22Rv1 (cell line): ENCODE measurements around the gene SPINDOC.
"Not testable (repeated sequence)": the region's sequence is repeated elsewhere in the genome, so short reads cannot be mapped to it uniquely, and the experiment has no call there.

Source experiments
- H3K27ac ChIP-seq: fragments of 450-650 bp; 2 replicates; pipeline ENCODE4 v1.5.1; 2017
- CTCF ChIP-seq: fragments of 450-650 bp; IDR thresholded peaks from 2 replicates; pipeline ENCODE4 v1.5.1; 2017; ENCODE audit warnings: mild to moderate bottlenecking
- ZFX ChIP-seq: fragments of 450-650 bp; IDR thresholded peaks from 2 replicates; pipeline ENCODE4 v1.6.1; 2017; ENCODE audit warnings: antibody characterized with exemption, borderline replicate concordance

The SPINDOC gene

DNA sequence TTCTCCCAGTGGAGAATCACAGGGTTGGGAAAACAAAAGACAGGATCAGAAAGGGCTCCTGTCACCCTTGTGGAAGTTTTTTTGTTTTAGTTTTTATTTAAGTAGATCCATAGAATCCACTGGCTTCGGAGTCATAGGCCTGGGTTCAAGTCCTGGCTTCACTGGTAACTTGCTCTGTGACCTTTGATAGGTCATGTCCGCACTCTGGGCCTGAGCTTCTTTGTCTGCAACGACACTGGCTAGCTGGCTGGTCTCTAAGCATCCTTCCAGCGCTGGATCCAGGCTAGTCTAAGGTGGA is 46.0 kb upstream of the SPINDOC start:
- peak overlapping the region; percentile 83 for H3K27ac ChIP-seq

DNA sequence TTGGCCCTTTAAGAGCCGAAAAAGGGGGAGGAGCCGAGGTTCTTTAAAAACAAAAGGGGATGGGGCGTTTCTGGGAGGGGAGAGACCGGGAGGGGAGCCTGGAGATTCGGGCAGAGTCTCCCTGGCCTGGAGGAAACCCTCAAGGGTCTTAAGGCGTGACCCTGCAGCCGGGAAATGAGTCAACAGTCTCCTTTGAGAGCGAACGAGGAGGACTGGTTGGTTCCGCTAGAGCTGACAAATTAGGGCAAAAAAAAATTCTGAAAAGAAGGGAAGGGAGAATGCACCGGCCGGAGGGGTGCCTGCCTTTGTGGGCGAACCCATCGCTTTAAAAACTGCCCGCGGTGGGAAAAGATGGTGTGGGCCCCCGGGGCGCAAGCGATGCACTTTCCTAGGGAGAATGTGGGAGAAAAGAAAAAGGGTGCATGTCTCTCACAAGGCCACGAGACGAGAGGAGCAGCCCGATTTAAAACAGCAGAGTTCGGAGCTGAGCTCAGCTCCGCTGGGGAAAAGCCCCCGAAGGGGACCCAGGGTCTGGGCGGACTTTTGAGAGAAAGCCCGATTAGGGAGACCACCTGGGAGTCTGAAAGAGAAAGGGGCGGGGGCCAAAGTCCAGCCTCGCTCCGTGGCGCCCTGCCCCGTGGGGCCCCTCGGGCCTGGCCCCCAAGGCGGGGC is 45.6 kb upstream of the SPINDOC start:
- peak overlapping the region; percentile 83 for H3K27ac ChIP-seq
- no peak for TF ChIP-seq CTCF
- TF ChIP-seq ZFX: no peak

More for the DNA sequence above, 46.0 kb upstream of the SPINDOC start:
- TF ChIP-seq ZFX (no peak), CTCF (no peak)

- TF ChIP-seq CTCF: peak; percentile 94
- TF ChIP-seq ZFX: no peak
- H3K27ac ChIP-seq: peak within 1 kb of the TSS; percentile 83
Observed at GRCh38 chr11:63768237-63769041, 44.8 kb upstream of the SPINDOC start, which contains the start of gene ZFTA. Gene ZFTA (minus strand): TSS chr11:63768775. CDS start chr11:63768622, 153 bp downstream.

GRCh38 chr11:63769042-63769713 is 44.1 kb upstream of the SPINDOC start:
- H3K27ac ChIP-seq: no peak overlapping the region
- TF ChIP-seq CTCF (no peak), ZFX (no peak)

- H3K27ac ChIP-seq: no peak overlapping the region
- no peak for TF ChIP-seq ZFX
- no peak for TF ChIP-seq CTCF
Observed at GRCh38 chr11:63769714-63770455, 43.4 kb upstream of the SPINDOC start.

GRCh38 chr11:63770763-63771162 is 42.5 kb upstream of the SPINDOC start:
- no peak overlapping the region for H3K27ac ChIP-seq
- TF ChIP-seq ZFX (no peak), CTCF (no peak)

GRCh38 chr11:63771741-63772318 is 41.4 kb upstream of the SPINDOC start:
- H3K27ac ChIP-seq: not testable (repeated sequence)
